Central memory CD8-positive, alpha-beta T cell (primary cell): ENCODE data around the gene DUOX1.
"Not testable (repeated sequence)": the region's sequence is repeated elsewhere in the genome, so short reads cannot be mapped to it uniquely, and the experiment has no call there.

ENCODE experiments used
- ATAC-seq: fragments of 150-1000 bp; cut with Tn5 transposase; replicated peaks from 2 replicates; pipeline ENCODE4 v1.10.0; 2022; ENCODE audit warnings: mild to moderate bottlenecking, moderate FRiP score, moderate number of reproducible peaks; ENCODE audit not compliant: poor library complexity, severe bottlenecking; ENCODE audit errors: extremely low read depth
- DNase-seq, 2 donors: peaks; one replicate each; pipeline ENCODE4 v3.0.0; 2021; ENCODE audit warnings: low spot score in 2 of 2
- H3K27ac Mint-ChIP-seq: one replicate; pipeline ENCODE4 v1.8.0; 2022; ENCODE audit warnings: low read depth, mild to moderate bottlenecking, moderate library complexity, mixed read lengths
- H3K27me3 Mint-ChIP-seq: one replicate; pipeline ENCODE4 v1.8.0; 2022; ENCODE audit warnings: mixed read lengths
- H3K36me3 Mint-ChIP-seq: one replicate; pipeline ENCODE4 v1.8.0; 2022; ENCODE audit warnings: mild to moderate bottlenecking, moderate library complexity, mixed read lengths; ENCODE audit not compliant: insufficient read depth
- H3K4me1 Mint-ChIP-seq: one replicate; pipeline ENCODE4 v1.8.0; 2022; ENCODE audit warnings: mixed read lengths
- H3K4me3 Mint-ChIP-seq: one replicate; pipeline ENCODE4 v1.8.0; 2022; ENCODE audit warnings: mild to moderate bottlenecking, moderate library complexity, mixed read lengths
- H3K9me3 Mint-ChIP-seq: one replicate; pipeline ENCODE4 v1.8.0; 2022; ENCODE audit warnings: mixed read lengths

DUOX1 gene

DNA sequence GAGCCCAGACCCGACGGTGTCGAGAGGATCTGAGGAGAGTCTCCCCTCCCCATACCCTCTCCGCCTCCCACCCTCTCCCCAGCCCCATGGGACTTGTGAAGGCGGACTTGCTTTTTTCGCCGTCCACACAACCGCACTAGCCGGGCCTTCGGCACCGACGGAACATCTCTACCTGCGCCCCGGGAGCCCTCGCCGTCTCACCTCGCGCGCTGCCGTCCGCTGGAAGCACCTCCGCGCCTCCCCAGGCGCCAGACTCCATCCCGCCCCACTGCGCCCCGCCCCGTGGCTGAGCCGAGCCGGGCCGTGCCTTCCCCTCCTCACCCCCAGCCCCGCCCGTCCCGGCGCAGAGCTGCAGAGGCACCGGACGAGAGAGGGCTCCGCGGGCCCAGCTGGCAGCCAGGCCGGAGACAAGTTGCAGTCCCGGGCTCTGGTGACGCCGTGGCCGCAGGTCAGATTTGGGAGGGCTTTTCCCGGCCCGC, at the start of gene DUOX1, which contains the start of gene DUOXA1:
Gene DUOX1, plus strand, starts transcription at position 344 of the 479 bp plus-strand sequence. CDS start 1,973 bp downstream, outside the sequence.
Gene DUOXA1, minus strand, starts transcription at position 229 of the 479 bp plus-strand sequence. CDS start 6,865 bp downstream, outside the sequence.
- no peak for DNase-seq
- peaks cover 87% of the 10 kb centered on the region for H3K27me3 Mint-ChIP-seq
- no peaks in the 10 kb centered on the region for H3K9me3 Mint-ChIP-seq
- H3K36me3 Mint-ChIP-seq = no peaks in the 10 kb centered on the region
- ATAC-seq = no peak
- no peak within 1 kb of the TSS for H3K4me3 Mint-ChIP-seq
- H3K4me1 Mint-ChIP-seq = peaks cover 7% of the 10 kb centered on the region
- no peak within 1 kb of the TSS for H3K27ac Mint-ChIP-seq

- not testable (repeated sequence) for H3K27ac Mint-ChIP-seq, ATAC-seq, H3K4me1 Mint-ChIP-seq, H3K36me3 Mint-ChIP-seq, H3K4me3 Mint-ChIP-seq, H3K9me3 Mint-ChIP-seq, DNase-seq
- H3K27me3 Mint-ChIP-seq = peaks cover 28% of the 10 kb centered on the region
Measured at GRCh38 chr15:45080593-45080992, 49.2 kb upstream of the DUOX1 start.

DNA sequence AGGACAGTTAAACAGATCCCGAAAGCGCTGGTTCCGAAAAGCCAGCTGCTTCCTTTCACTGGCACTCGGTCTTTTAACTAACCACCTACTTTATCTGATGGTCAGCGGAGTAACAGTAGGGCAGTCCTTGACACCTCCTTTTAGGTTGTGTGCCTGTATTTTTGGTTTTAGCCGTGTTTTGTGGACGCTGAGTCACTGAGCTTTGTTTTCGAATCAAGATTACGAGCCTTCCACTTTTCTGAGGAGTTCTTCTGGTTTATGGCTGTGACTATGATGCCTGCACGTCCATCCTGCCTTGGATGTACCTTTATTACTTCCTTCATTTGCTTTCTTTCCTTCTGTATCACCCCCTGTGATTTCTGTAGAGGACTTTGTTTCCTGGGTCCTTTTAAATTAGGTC, 47.4 kb upstream of the DUOX1 start:
- not testable (repeated sequence) for DNase-seq, H3K27ac Mint-ChIP-seq, H3K36me3 Mint-ChIP-seq, H3K4me1 Mint-ChIP-seq, ATAC-seq, H3K9me3 Mint-ChIP-seq, H3K4me3 Mint-ChIP-seq
- peaks cover 35% of the 10 kb centered on the region for H3K27me3 Mint-ChIP-seq

- Mint-ChIP-seq H3K36me3 (no peaks in the 10 kb centered on the region), H3K4me3 (no peak overlapping the region), H3K27me3 (peaks cover 36% of the 10 kb centered on the region), H3K4me1 (no peaks in the 10 kb centered on the region), H3K9me3 (no peaks in the 10 kb centered on the region), H3K27ac (no peak overlapping the region)
- ATAC-seq (no peak), DNase-seq (no peak)
Measured at GRCh38 chr15:45083223-45083622, 46.6 kb upstream of the DUOX1 start.

DNA sequence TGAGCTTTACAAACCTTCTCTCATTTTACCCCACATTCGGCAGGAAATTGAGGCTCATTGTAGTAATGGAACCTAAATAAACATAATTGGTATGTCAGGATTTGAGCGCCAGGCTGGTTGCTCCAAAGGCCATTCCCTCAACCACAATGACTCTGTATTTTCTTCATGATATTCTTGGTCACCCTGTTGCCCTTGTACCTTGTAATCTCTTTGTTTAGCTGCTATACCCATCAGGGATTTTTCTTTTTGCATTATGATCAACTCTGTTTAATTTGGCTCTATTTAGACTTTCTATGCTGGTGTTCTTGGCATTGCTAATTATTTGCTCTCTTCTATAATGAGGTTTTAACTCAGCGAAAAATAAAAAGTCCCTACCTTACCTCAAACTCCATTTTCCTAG, 45.6 kb upstream of the DUOX1 start:
- Mint-ChIP-seq H3K36me3 (no peaks in the 10 kb centered on the region), H3K4me3 (no peak overlapping the region), H3K27ac (no peak overlapping the region), H3K4me1 (no peaks in the 10 kb centered on the region), H3K27me3 (peaks cover 43% of the 10 kb centered on the region), H3K9me3 (no peaks in the 10 kb centered on the region)
- no peak for DNase-seq
- ATAC-seq = no peak

- peaks cover 77% of the 10 kb centered on the region for H3K27me3 Mint-ChIP-seq
- DNase-seq (no peak), ATAC-seq (no peak)
- no peaks in the 10 kb centered on the region for H3K36me3 Mint-ChIP-seq
- H3K9me3 Mint-ChIP-seq = no peaks in the 10 kb centered on the region
- no peak overlapping the region for H3K4me3 Mint-ChIP-seq
- H3K27ac Mint-ChIP-seq = no peak overlapping the region
- H3K4me1 Mint-ChIP-seq = no peaks in the 10 kb centered on the region
Measured at GRCh38 chr15:45087513-45087912, 42.3 kb upstream of the DUOX1 start.

DNA sequence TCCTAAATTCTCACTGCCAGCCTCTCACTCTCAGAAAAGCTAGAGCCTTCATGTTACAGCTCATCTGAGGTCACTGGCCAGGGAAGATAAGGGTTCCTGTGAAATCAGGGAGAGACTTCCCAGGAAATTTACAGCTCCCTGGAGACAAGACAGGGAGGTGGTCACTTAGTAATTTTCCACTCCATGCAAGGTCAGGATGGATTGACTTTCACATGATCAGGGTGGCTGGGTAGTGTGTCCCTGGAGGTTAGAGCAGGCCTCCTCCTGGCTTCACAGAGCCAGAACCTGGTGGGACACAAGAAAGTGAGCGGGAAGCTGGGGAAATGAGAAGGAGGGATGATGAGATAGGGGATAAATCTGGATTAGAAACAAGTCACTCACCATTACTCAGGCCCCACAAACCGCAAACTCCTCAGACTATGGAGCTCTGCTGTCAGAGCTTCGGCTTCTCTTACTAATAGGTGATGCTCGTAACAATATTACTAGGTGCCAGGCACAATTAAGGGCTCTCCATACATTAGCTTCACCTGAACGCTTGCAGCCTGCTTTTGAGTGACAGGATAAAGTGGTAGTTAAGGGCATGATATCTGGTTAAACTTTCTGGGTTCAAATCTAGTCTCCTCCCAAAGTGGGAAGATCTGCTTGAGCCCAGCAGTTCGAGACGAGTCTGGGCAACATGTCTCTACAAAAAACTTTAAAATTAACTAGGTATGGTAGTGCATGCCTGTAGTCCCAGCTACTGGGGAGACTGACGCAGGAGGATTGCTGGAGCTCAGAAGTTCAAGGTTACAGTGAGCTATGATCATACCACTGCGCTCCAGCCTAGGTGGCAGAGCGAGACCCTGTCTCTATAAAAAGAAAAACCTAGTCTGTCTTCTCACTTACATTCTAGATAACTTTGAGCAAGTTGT, 40.7 kb upstream of the DUOX1 start:
- ATAC-seq = no peak
- H3K4me3 Mint-ChIP-seq = no peak overlapping the region
- no peaks in the 10 kb centered on the region for H3K36me3 Mint-ChIP-seq
- no peaks in the 10 kb centered on the region for H3K4me1 Mint-ChIP-seq
- H3K9me3 Mint-ChIP-seq = no peaks in the 10 kb centered on the region
- peaks cover 71% of the 10 kb centered on the region for H3K27me3 Mint-ChIP-seq
- H3K27ac Mint-ChIP-seq = no peak overlapping the region
- no peak for DNase-seq

DNA sequence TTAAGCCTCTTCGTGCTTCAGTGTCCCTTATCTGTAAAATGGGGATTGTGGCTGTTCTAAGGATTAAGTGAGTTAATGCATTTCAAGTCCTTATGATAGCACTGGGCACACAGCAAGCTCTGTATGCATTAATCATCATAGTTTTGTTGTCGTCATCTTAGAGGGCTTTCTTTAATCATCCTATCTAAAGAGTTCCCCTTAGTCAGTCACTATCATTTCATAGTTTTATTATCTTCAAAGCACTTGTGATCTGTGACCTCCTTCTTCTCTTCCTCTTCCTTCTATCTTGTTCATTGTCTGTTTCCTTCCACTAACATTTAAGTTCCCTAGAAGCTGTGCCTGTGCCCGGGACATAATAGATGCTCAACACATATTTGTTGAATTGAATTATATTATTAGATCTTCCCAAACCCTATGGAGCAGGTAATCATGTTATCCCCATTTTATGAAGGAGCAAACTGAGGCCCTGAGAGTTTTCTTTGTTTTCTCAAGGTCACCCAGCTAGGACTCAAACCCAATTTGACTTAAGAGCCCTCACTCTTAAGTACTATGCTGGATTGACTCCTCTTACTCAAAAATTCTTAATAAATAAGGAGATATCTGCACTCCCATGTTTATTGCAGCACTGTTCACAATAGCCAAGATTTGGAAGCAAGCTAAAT, 40.0 kb upstream of the DUOX1 start:
- no peak for DNase-seq
- Mint-ChIP-seq H3K36me3 (no peaks in the 10 kb centered on the region), H3K4me3 (no peak overlapping the region), H3K4me1 (no peaks in the 10 kb centered on the region), H3K9me3 (no peaks in the 10 kb centered on the region), H3K27me3 (peaks cover 63% of the 10 kb centered on the region), H3K27ac (no peak overlapping the region)
- no peak for ATAC-seq

DNA sequence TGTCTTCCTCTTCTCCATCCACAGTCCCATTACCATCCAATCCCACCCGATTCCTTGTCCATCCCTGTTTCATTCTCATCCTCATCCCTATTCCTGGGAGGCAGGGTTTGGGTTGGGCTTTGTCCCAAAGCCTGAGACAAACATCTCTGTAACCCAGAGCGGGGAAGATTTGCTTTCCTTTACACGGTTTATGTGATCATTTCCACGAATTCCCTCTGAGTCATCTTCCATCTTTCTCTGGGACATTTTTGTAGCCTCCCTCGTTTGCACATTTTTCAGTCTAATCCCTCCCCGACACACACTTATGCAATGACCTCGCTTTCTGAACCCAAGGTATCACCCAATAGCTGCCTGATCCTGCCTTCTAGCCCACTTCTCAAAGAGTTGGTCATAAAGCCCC, 38.6 kb upstream of the DUOX1 start:
- H3K27ac Mint-ChIP-seq = no peak overlapping the region
- H3K9me3 Mint-ChIP-seq = no peaks in the 10 kb centered on the region
- no peak overlapping the region for H3K4me3 Mint-ChIP-seq
- no peak for ATAC-seq
- DNase-seq = no peak
- H3K4me1 Mint-ChIP-seq = no peaks in the 10 kb centered on the region
- no peaks in the 10 kb centered on the region for H3K36me3 Mint-ChIP-seq
- H3K27me3 Mint-ChIP-seq = peaks cover 55% of the 10 kb centered on the region

DNA sequence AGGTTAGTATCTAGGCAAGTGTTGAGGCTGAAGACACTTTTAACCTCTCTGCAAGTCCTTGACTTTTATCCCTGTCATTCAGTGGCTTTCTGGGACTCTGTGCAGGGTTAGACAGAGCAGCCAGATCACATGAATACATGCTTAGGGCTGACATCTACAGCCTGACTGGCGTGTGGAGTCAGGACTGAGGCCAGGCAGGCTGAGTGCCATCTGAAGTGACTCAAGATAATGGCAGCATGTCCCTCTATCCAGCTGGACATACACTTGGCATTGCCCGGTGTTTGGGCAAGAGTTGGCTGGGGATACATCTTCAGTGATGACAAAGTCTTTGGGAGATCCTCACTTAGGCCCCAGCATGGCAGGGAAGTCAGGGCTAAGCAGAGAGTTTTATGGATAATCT, 38.2 kb upstream of the DUOX1 start:
- ATAC-seq (no peak), DNase-seq (no peak)
- H3K36me3 Mint-ChIP-seq = no peaks in the 10 kb centered on the region
- no peaks in the 10 kb centered on the region for H3K9me3 Mint-ChIP-seq
- peaks cover 55% of the 10 kb centered on the region for H3K27me3 Mint-ChIP-seq
- H3K4me3 Mint-ChIP-seq = no peak overlapping the region
- H3K27ac Mint-ChIP-seq = no peak overlapping the region
- H3K4me1 Mint-ChIP-seq = no peaks in the 10 kb centered on the region

- Mint-ChIP-seq H3K9me3 (no peaks in the 10 kb centered on the region), H3K27ac (no peak overlapping the region), H3K4me3 (no peak overlapping the region), H3K4me1 (no peaks in the 10 kb centered on the region), H3K27me3 (peaks cover 48% of the 10 kb centered on the region), H3K36me3 (no peaks in the 10 kb centered on the region)
- ATAC-seq (no peak), DNase-seq (no peak)
Measured at GRCh38 chr15:45093013-45093412, 36.8 kb upstream of the DUOX1 start.

DNA sequence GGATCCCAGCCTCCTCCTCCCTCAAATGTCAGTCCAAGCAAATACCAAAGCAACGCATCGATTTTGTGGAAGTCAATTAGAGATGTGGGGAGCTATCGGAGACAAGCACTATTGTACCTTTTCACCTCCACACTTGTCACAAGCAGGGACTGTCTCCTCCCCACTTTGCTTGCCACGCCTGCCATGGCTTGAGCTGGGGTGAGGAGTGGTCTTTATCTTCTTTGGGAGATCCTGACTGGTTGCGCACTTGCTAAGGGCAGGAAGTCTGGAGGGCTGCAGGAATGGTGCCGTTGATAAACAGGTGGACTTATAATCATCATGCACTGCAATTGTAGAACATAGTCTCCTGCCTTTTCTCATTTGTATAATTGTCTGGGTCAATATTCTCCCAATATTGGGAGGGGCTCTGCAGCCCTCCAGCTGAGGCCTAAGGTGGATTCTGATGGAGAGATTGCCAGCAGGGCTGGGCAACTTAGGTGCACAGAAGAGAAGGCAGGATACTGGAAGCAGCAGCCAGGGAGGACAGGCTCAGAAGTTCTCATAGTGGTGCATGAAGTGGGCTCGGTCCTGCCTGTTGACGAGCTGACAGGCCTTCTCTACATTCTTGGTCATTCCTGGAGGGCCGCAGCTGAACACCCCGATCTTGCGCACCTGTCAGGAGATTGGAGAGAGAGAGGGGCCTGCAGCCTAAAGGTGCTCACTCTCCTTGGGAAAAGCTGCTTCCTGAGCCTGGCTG, 36.0 kb upstream of the DUOX1 start:
- Mint-ChIP-seq H3K27ac (no peak overlapping the region), H3K36me3 (no peaks in the 10 kb centered on the region), H3K4me3 (no peak overlapping the region), H3K27me3 (peaks cover 44% of the 10 kb centered on the region), H3K4me1 (no peaks in the 10 kb centered on the region), H3K9me3 (no peaks in the 10 kb centered on the region)
- ATAC-seq = no peak
- DNase-seq = no peak
